Keratinocyte (primary cell): ENCODE data around the gene TNNC2.

Experiments
- CTCF ChIP-seq, 3 experiments: IDR thresholded peaks in 1 of 3; conservative IDR thresholded peaks in 1 of 3; optimal IDR thresholded peaks in 1 of 3; 2 replicates in 2 of 3; 3 replicates in 1 of 3; pipeline versions ENCODE3 to v1.5.1; 2011; ENCODE audit warnings: low read length in 3 of 3, mild to moderate bottlenecking in 3 of 3, moderate library complexity in 2 of 3, control low read depth in 1 of 3, inconsistent platforms in 1 of 3; ENCODE audit not compliant: insufficient read depth in 2 of 3; ENCODE audit errors: extremely low read depth in 1 of 3
- EZH2 ChIP-seq: IDR thresholded peaks from one replicate; pipeline ENCODE4 v1.6.1; 2012; ENCODE audit warnings: inconsistent platforms, mild to moderate bottlenecking, low read length, moderate library complexity

- TF ChIP-seq CTCF (optimal IDR thresholded peaks at IDR 0.05 in 1 of 3, IDR thresholded peaks at IDR 0.05 in 1 of 3, conservative IDR thresholded peaks at IDR 0.05 in 1 of 3; ENCODE audit: extremely low read depth in 1 of 3, insufficient read depth in 2 of 3, low read length in 3 of 3) (no peak), EZH2 (no peak)
Observed at GRCh38 chr20:45783656-45784294, 43.3 kb downstream of the TNNC2 start.
